HepG2 (cell line): ENCODE measurements around the gene NOXO1. TPM values are rescaled to one million over a fixed set of nuclear protein-coding genes. Genes with fewer than 3 reads are reported as not detected.

Experiments
- ATRX ChIP-seq: sonication (generic); formaldehyde crosslinking; IDR thresholded peaks from 2 replicates; pipeline ENCODE4 v1.4.0; 2020; ENCODE audit warnings: missing genetic modification reagents, borderline replicate concordance
- CENPX ChIP-seq: sonication (generic); formaldehyde crosslinking; IDR thresholded peaks from 2 replicates; pipeline ENCODE4 v1.9.0; 2021; ENCODE audit warnings: mild to moderate bottlenecking, missing genetic modification reagents, moderate library complexity
- CHD2 ChIP-seq: IDR thresholded peaks from 2 replicates; pipeline ENCODE4 v1.6.1; 2011; ENCODE audit warnings: low read depth, low read length, improper control_type of control experiment
- CSRNP2 ChIP-seq: sonication (generic); formaldehyde crosslinking; conservative IDR thresholded peaks from 2 replicates; pipeline ENCODE4 v1.8.0; 2022; ENCODE audit warnings: low read depth, missing genetic modification reagents
- IRF1 ChIP-seq: sonication (generic); formaldehyde crosslinking; IDR thresholded peaks from 2 replicates; pipeline ENCODE4 v1.4.0; 2020; ENCODE audit warnings: low read depth, mild to moderate bottlenecking, missing genetic modification reagents
- KMT2A ChIP-seq: sonication (generic); formaldehyde crosslinking; IDR thresholded peaks from 2 replicates; pipeline ENCODE4 v1.4.0; 2020; ENCODE audit warnings: missing genetic modification reagents
- NCOR1 ChIP-seq: fragments of 200-600 bp; sonication (generic); IDR thresholded peaks from 2 replicates; pipeline ENCODE4 v1.7.0; 2017; ENCODE audit warnings: antibody characterized with exemption, low read length, borderline replicate concordance
- NR0B2 ChIP-seq: sonication (generic); formaldehyde crosslinking; IDR thresholded peaks from 2 replicates; pipeline ENCODE4 v1.4.0; 2020; ENCODE audit warnings: mild to moderate bottlenecking, missing genetic modification reagents
- TGIF2 ChIP-seq: IDR thresholded peaks from 2 replicates; pipeline ENCODE4 v1.6.1; 2016; ENCODE audit warnings: control low read depth, missing compliant biosample characterization
- ZFP36 ChIP-seq: fragments of 150-350 bp; IDR thresholded peaks from 2 replicates; pipeline ENCODE4 v1.6.1; 2018; ENCODE audit warnings: borderline replicate concordance, low read length, low read depth; ENCODE audit not compliant: partially characterized antibody
- ZNF256 ChIP-seq: sonication (generic); formaldehyde crosslinking; conservative IDR thresholded peaks from 2 replicates; pipeline ENCODE4 v1.4.0; 2020; ENCODE audit warnings: missing genetic modification reagents
- ZNF275 ChIP-seq: sonication (generic); formaldehyde crosslinking; IDR thresholded peaks from 2 replicates; pipeline ENCODE4 v1.8.0; 2022; ENCODE audit warnings: missing genetic modification reagents, mild to moderate bottlenecking, inconsistent platforms, borderline replicate concordance
- ZNF276 ChIP-seq: sonication (generic); formaldehyde crosslinking; IDR thresholded peaks from 2 replicates; pipeline ENCODE4 v1.4.0; 2020; ENCODE audit warnings: mild to moderate bottlenecking, low read depth, missing genetic modification reagents
- ZNF430 ChIP-seq: sonication (generic); formaldehyde crosslinking; IDR thresholded peaks from 2 replicates; pipeline ENCODE4 v1.9.0; 2021; ENCODE audit warnings: mild to moderate bottlenecking, missing genetic modification reagents
- ZNF431 ChIP-seq: sonication (generic); formaldehyde crosslinking; IDR thresholded peaks from 2 replicates; pipeline ENCODE4 v1.9.0; 2022; ENCODE audit warnings: missing genetic modification reagents, low read depth, mild to moderate bottlenecking, borderline replicate concordance
- ZNF564 ChIP-seq: sonication (generic); formaldehyde crosslinking; IDR thresholded peaks from 2 replicates; pipeline ENCODE4 v1.8.1; 2023; ENCODE audit warnings: mild to moderate bottlenecking, missing genetic modification reagents
- ZNF781 ChIP-seq: sonication (generic); formaldehyde crosslinking; IDR thresholded peaks from 2 replicates; pipeline ENCODE4 v1.5.1; 2020; ENCODE audit warnings: borderline replicate concordance, mild to moderate bottlenecking, missing genetic modification reagents; ENCODE audit errors: not compliant biosample characterization
- ZSCAN22 ChIP-seq: sonication (generic); formaldehyde crosslinking; IDR thresholded peaks from 2 replicates; pipeline ENCODE4 v1.4.0; 2020; ENCODE audit warnings: mild to moderate bottlenecking, missing genetic modification reagents
- ZUFSP ChIP-seq: sonication (generic); formaldehyde crosslinking; IDR thresholded peaks from 2 replicates; pipeline ENCODE4 v1.9.0; 2021; ENCODE audit warnings: missing genetic modification reagents, mild to moderate bottlenecking, borderline replicate concordance
- polyA plus RNA-seq, 8 experiments: library from polyadenylated mRNA; depleted of rRNA in 3 of 8; stranded (reverse) in 7 of 8; unstranded in 1 of 8; fragments of >200 nt; fragmentation: Illumina TruSeq in 4 of 8; extraction: Trizol in 4 of 8; gene quantifications; 2 replicates each; pipeline versions ENCODE4 v1.2.1 to v1.2.3, GENCODE V29; 2011 to 2016; ENCODE audit warnings: low read depth in 4 of 8, missing spikeins in 1 of 8, mixed read lengths in 1 of 8; ENCODE audit not compliant: insufficient read depth in 1 of 8
- total RNA-seq, 5 experiments: library from RNA; depleted of rRNA; stranded (reverse); fragments of >200 nt; fragmentation: Illumina TruSeq; extraction: Trizol; gene quantifications; 2 replicates each; pipeline ENCODE4 v1.2.3, GENCODE V29; 2016; ENCODE audit warnings: low read depth in 1 of 5

NOXO1 gene
- total and polyA plus RNA-seq, 2 of the 13 experiments (the other 11 are each of a cell fraction or from before 2014, with no cell fraction given): 0.69 to 1.4 TPM

GRCh38 chr16:2023092-2024031 is 42.1 kb upstream of the NOXO1 start (continued):
- TF ChIP-seq ZNF564 (CRISPR knock-in tag) (no peak), NR0B2 (CRISPR knock-in tag) (0 out of 2 replicates have a peak, but pooled peaks have one; percentile 29), CENPX (CRISPR knock-in tag) (no peak), ZFP36 (no peak), IRF1 (CRISPR knock-in tag) (no peak), NCOR1 (no peak), ZUFSP (no peak), ZNF431 (CRISPR knock-in tag) (no peak; the same call in 1 of the 2 replicates), ZNF275 (CRISPR knock-in tag) (no peak), CHD2 (peak; percentile 36; the same call in 1 of the 2 replicates), ZNF256 (CRISPR knock-in tag) (no peak), ATRX (CRISPR knock-in tag) (no peak), KMT2A (CRISPR knock-in tag) (0 out of 2 replicates have a peak, but pooled peaks have one; percentile 21), TGIF2 (CRISPR knock-in tag) (no peak; the same call in 1 of the 2 replicates), ZSCAN22 (CRISPR knock-in tag) (peak; percentile 92), ZNF276 (no peak), ZNF430 (CRISPR knock-in tag) (0 out of 2 replicates have a peak, but pooled peaks have one; percentile 38), ZNF781 (CRISPR knock-in tag) (peak; percentile 47), CSRNP2 (CRISPR knock-in tag) (no peak)
